Daoy (cell line): ENCODE data around the gene LRRTM3. TPM values are rescaled to one million over a fixed set of nuclear protein-coding genes. Genes with fewer than 3 reads are reported as not detected.

Experiments used
- DNase-seq: peaks from one replicate; pipeline ENCODE4 v3.0.0-alpha.2; 2015; ENCODE audit warnings: low read depth
- total RNA-seq: library from RNA; depleted of rRNA; stranded (reverse); fragments of >200 nt; shearing (Covaris generic); gene quantifications from 2 replicates; pipeline ENCODE4 v1.2.3, GENCODE V29; 2014

LRRTM3 gene
- total RNA-seq, 1 experiment from 2014 or later, result not detected

DNA sequence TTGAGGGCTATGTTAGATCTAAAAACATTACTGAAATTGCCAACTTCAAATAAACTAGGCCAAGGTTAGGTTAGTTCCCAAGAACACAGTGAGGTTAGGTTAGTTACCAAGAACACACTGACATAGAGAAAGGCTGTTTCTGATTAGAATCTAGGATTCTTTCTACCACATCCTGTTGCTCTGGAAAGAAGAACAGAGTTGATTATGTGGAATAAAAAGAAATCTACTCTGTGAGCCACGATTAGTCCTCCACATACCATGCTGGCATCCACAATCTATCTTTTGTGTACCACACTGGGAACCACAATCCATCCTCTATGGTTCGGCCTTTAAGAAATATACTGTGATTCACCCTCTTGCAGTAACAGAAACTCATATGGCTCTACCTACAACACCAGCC lies 91.4 kb downstream of the LRRTM3 start:
- no peak for DNase-seq

DNA sequence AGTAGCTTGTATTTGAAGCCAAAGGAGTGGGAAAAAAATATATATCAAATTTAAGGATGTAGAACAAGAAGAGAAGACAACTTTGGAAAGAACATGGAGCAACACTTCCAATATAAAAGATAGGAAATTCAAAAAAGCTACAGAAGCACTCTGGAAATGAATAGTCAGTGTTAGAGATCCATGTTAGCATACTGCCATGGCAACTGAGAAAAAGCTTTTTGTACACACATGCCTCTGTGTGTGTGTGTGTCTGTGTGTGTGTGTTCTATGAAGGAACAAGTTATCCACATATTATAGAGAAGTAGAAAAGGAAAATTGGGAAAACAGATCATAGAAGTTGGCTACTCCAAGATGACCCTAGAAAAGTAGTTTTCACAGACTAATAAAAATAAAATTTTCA lies 96.3 kb downstream of the LRRTM3 start:
- no peak for DNase-seq

DNA sequence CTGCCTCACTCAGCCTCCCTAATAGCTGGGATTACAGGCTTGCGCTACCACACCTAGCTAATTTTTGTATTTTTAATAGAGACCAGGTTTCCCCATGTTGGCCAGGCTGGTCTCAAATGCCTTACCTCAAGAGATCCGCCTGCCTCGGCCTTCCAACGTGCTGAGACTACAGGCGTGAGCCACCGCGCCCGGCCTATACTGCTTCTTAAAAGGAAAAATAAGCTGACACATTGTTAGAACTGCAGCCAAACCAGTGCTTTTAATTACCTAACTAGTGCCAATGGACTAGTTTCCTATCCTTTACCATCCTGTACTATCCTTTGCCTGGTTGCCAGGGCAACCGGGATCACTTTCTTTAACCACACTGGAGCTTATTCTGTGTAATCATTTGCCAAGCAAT lies 108.0 kb downstream of the LRRTM3 start:
- no peak for DNase-seq

DNA sequence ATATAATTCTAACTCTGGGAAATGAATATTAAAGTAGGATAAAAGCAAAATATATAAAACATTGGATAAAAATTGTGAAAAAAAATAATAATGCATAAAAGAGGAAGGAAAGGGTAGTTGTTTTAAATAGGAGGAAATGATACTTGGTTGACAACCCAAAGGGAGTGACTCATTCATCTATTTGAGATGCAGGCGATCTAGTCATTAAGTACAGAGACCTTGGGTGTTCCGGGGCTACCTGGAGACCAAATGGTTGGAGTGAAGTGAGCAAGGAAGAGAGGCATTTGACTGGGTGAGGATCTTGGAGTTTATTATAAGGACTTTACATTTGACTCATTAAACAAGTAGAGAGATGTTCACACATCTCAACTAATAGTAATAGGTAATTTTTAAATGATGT lies 111.0 kb downstream of the LRRTM3 start:
- no peak for DNase-seq

DNA sequence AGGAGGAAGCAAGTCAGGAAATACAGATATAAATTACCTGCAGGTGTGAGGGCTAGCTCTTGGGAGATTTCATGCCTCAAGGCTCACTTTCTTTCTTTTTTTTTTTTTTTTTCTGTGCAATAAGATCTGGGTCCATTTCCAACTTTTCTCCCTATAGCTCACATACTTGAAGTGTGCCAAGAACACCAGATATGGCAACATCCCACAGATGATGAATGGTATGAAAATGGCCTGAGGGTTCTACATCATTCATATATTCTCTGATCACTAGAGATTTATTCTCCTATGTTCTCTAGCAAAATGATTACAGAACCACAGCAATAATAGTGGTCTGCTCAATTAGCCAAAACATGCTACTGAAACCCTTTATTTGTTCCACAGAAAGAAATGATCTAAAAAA lies 117.2 kb downstream of the LRRTM3 start:
- no peak for DNase-seq

DNA sequence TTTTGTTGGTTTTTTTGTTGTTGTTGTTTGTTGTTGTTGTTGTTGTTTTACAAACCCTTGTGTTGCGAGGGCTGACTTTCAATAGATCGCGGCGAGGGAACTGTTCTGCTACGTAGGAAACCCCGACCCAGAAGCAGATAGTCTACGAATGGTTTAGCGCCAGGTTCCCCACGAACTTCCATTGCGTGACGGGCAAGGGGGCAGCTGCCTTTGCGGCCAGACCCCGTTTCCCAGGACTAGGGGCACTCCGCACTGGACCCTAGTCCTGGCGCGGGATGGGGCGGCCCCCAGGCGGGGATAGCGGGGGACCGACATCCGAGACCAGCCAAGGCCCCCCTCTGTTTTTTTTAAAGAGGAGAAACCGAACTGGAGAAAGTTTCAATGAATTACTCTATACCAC lies 119.6 kb downstream of the LRRTM3 start:
- DNase-seq, result no peak

DNA sequence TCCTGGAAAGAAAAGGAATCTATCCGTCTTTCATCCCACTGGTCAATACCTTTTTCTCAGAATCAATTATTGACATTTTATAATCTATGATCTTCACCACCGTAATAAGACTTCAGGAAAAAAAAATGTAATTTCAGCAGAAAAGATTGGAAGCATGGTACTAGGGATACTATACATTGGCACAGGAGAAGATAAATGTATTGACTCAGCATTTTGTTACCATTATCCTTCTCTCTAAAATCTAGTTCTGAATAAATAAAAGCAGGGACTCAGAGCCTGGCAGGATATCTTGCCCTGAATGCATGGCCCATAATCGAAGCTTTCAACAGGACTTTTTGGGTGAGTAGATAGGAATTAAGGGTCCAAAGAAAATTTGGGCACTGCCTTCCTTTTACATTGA lies 120.7 kb downstream of the LRRTM3 start:
- DNase-seq, result no peak

DNA sequence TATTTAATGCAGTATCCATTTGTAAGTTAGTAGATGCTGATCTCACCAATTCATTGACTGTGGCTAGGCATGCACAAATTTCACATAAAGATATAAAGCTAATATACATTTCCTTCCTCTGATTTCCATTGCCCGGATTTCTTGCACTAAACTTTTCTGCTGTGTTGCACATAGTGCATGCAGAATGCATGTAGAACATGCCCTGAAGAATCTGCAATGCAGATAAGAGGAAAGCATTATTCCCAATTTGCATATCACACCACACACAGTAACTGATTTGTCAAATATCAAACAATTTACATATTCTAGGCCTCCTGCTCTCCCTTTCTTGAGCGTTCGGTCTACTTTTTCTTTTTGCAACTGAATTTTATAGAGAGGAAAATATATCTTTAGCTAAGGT lies 124.2 kb downstream of the LRRTM3 start:
- DNase-seq, result no peak

DNA sequence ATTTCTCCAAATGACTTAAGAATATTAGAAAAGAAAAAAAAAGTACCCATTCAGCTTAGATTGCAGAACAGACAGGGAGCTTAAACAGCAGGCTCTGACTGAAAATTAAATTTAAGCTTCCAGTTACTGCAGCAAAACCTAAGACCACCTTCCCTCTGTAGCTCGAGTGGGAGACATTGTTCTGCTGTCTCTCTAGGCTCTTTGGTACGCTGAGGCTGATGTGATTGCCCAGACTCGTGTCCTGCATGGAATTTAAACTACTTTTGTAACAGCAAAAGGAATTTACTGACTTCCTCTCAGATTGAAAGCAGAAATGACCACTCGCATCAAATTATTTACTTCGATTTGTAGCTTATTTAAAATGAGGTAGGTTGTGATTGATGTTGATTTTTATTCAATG lies 124.6 kb downstream of the LRRTM3 start:
- DNase-seq, result no peak

DNA sequence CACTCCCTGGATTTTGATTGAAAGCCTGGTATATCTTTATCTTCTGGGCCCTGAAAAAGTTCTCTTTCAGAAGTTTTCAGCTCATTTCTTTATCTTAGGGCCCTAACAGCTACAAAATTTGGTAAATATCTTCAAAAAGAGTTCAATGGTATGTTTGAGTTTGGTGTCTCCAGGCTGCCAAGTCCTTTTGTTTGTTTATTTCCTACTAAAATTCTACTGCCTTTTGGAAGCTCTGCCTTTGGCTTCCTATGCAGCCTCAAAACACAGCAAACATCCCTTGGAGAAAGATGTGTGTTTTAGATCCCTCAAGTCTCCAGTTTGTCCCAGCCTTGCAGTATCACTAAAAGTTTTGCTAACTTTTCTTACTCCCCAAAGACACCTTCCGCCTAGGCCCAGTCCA lies 146.8 kb downstream of the LRRTM3 start:
- DNase-seq, result no peak

DNA sequence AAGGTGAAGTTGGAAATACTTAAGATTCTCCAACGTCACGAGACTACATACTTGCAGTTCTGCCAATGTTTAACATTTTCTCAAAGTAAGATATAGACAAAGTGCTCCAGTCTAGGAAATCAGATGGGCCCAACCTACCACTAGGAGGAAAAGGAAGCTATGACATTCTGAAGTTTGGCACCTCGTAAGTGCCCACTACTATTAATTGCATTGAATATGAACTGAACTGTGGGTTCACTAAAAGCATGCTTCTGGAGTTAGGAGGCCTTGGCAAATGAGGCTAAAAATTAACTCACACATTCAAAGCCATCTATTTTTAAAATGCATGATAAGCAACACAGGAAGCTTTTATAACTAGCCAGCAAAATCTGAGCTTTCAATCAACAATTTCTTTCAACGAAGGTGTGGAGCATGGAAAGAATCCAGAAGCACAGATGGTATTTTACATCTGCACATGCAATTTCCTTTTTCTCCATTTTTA lies 149.7 kb downstream of the LRRTM3 start:
- no peak for DNase-seq

DNA sequence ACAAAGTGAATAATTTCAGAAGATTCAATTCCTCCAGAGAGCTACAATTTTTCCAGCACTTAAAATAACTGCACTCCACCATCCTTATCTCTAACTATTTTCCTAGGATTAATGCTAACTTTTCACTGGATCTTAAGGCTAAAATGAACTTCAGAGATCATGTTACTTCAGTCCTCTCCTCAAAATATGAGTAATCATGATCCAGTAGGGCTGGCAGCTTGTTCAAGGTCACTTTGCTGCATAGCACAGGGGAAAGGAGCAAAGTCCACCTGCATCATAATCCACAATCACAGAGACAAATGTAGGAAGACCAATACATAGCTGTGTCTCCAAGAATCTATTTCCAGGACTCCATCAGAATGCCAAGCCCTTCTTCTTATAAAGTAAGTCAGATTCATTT lies 150.3 kb downstream of the LRRTM3 start:
- DNase-seq, result no peak

DNA sequence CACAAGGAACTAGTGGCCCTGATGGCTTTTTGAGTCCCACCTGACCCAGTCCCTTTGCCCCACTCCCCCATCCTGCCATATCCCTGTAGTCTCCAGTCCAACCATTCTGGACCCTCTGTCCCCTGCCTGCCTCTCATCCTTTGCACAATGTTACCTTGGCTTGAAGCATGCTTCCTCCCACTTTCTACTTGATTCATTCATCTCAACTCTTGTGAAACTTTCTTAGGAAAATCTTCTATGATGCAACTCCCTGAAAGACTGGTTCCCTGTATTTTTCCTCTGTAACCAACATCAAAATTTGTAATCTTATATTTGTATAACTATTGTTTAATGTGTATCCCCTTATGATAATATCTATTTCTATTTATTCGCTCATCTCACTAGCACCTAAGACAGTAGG lies 151.5 kb downstream of the LRRTM3 start:
- no peak for DNase-seq

DNA sequence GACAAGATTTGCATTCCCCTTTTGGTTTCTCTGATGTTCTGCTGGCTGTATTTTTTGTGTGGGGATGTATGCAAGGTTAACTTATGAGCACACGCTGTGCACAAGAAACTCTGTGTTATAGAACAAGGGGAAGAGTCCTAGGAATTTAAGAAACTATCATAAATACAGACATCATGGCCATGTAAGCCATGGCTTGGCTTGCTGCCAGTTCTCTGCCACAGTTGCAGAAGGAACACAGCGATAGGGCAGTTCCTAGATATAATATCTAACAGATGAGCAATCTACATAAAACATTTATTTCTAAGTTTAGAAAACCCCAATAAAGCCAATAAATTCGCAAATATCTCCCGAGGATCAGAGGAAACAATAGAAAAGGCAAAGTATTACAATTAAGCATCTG lies 153.3 kb downstream of the LRRTM3 start:
- DNase-seq, result no peak

DNA sequence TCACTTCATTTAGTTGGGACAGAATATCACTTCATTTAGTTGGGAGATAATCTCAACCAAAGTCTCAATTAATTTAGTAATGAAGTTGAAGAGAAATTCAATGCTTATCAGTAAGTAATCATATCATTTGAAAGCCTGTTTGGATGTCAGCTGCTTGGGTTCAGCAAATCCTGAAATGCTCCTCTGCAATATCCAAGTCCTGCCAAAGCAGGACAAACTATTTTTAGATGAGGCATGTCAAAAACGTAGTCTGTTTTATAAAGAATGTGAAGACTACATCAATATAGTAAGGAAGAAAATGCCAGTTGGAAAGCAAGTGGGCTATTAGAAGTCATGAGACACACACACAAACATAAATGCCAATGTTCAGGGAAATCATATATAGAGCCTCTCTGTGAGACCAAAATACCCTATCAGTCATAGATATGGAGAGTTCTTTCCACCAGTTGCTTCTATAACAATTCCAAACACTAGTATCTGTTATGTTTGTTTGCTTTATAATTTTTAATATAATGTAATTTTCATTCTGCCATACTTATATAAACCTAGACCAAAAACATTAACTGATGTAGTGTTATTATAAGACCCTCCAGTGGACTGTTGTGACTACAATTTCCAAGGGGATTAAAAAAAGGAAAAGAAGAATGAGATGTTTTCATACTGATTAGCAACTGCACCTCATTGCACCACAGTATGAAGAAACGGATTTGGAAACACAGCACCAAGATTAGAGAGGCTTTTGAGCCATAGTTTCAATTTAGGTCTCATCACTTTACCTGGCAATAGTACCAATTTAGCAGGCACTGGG lies 160.7 kb downstream of the LRRTM3 start:
- no peak for DNase-seq

DNA sequence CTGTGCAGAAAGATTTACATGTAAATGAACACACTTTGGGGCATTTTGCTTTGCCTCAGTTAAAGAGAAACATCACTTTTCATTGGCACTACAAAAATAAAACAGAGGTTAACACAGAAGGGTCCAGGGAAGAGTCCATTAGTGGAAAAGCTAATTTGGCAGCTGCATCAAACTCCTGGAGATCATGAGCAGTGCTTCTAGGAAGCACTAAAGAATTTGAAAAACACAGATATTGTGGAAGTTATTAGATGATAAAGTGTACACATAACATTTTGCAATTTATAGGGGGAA lies 161.2 kb downstream of the LRRTM3 start:
- no peak for DNase-seq

DNA sequence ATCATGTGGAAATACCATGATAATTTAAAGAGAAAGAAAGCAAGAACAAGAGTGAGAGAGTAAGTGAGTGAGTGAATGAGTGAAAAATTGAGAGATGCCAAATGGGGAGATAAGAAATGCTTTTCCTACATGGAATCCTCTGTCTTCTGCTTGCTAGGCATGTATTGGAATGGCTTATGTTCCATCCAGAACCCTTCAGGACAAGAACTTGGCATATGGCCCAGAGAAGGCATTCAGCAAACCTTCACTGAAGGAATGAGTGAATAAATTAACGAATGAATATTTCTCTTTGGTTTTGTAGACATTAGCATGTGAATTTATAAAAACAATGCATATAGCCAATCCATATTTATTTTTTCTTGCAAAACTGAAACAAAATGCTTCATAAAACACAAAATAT lies 162.2 kb downstream of the LRRTM3 start:
- DNase-seq, result no peak

DNA sequence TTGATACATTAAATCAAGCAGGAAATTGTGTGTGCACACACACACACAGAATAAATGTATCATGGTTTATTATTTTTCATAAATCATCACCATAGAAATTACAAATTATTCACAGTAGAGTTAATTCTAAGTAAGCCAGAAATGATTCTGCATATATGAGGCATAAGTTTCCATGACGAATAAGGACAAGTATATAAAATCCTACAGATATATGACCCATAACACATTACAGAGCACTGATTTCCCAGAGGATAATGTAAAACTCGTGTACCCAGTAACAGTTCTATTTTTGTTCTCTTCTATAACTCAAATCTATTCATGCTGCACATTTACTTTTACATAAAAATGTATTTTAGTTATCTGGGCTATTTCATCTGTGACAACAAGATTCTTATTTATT lies 169.7 kb downstream of the LRRTM3 start:
- no peak for DNase-seq

DNA sequence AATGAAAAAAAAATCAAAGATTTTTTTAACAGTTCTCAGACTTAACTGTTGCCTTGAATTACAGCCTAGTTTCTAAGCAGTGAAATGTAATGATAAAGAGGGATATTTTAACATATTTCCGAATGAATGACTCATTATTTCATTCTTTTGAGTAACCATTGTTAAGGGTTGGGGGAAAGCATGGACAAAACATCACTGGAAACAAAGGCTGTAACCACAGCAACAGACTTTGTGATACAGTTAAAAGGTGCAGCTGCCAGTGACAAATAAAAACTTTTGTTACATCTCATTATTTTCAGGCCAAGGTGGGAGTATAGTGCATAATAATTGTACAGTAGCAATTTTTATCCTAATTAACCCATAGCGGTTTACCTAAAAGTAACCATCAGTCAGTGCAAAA lies 172.6 kb downstream of the LRRTM3 start:
- no peak for DNase-seq

DNA sequence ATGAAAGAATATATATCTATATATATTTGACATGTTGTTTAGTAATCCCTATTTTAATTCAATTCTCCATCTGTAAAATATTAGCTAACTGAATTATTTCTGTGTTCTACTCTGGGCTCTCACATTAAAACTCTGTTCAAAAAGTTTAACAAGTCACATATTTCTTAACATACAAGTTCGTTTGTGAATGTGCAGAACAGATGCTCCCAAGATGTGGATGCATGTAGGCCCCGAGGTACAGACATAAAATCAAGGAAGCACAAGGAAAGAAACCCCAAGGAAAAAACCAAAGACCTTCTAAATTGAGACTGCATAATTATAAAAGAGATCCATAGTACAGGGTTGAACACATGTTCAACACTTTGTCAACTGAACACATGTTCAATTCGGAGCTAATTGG lies 175.1 kb downstream of the LRRTM3 start:
- DNase-seq, result no peak

DNA sequence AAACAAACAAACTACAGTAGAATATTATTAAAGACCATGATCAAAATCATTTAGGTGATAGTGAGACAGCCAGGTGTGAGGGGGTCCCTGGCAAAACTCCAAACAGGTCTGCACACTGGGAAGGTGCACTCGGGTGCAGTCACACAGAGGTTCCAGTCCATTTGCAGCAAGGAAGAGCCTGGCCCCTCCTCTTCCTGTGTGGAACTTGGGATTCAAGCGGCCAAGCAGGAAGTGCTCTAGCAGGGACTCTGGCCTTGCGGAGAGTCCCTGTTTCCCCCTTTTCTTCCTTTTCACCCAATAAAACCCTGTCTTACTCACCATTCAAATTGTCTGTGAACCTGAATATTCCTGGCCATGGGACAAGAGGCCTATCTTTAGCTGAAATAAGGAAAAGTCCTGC lies 181.8 kb downstream of the LRRTM3 start:
- DNase-seq, result no peak

DNA sequence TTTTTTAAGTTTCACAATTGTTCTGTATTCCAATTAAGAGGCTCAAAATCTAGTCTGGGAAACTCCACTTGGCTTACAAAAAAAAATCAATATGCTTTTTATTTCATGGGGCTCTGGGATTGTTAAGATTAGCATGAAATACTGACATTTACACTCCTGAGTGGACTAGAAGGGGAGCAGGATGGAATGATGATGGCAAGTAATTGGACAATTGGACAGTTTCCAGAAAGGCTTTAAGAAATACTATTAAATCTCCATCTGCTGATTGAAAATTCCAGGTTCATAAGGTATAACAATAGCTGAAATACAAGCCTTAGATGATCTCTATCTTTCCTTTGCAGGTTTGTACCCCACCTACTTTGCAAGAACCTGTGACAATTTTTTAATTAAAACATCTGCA lies 184.4 kb downstream of the LRRTM3 start:
- no peak for DNase-seq

DNA sequence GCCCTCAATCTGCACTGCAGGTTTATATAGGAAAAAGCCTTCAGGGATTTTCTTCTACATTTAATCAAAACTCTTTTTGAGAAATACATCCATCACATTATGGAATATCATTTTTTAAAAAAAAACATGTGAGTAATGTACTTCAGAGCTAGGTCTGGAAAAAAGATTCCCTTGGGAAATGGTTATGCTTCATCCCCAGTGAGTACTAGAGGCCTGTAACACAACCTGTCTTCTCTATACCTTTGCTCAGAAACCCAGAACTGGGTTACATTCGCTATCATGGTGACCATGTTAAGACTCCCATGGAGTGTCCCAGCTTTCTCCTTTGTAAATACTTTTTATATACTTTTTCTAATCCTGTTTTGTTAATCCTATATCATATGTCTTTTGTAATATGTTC lies 186.9 kb downstream of the LRRTM3 start:
- no peak for DNase-seq

DNA sequence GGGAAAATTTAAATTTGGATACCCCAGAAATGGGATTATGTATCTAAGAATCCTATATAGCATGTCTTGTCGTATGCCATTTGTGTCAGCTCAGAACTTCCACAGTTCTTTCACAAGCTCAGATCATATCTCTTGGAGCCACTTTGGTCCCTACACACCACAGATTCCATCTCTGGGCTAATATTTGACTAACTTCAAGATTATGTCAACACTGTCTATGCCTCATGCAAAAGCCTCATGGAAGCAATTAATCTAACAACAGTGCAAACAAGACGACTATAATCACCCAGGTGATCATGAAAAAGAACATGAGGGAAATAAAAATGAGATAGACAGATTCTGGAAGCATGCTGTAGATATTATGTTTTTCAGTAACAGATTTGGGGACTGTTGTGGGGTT lies 189.1 kb downstream of the LRRTM3 start:
- no peak for DNase-seq
